Mucosa of descending colon (tissue), 3 donors: ENCODE measurements around the gene MAP2K1. TPM values are rescaled to one million over a fixed set of nuclear protein-coding genes. Genes with fewer than 3 reads are reported as not detected.
"Not testable (repeated sequence)": the region's sequence is repeated elsewhere in the genome, so short reads cannot be mapped to it uniquely, and the experiment has no call there.

Experiments used
- ATAC-seq: fragments of 200-7000 bp; cut with Tn5 transposase; one replicate; pipeline ENCODE4 v1.9.1; 2020; ENCODE audit warnings: mild to moderate bottlenecking, moderate library complexity
- DNase-seq, 3 donors: peaks; one replicate each; pipeline ENCODE4 v3.0.0-alpha.2; 2020
- H3K36me3 ChIP-seq: fragments of 200-600 bp; one replicate; pipeline ENCODE4 v1.8.0; 2021; ENCODE audit warnings: low read depth, mild to moderate bottlenecking
- H3K4me1 ChIP-seq: fragments of 200-600 bp; one replicate; pipeline ENCODE4 v1.8.0; 2021; ENCODE audit warnings: low read depth, mild to moderate bottlenecking
- H3K4me3 ChIP-seq: fragments of 200-600 bp; one replicate; pipeline ENCODE4 v1.8.0; 2021; ENCODE audit warnings: mild to moderate bottlenecking
- H3K9me3 ChIP-seq: fragments of 200-600 bp; one replicate; pipeline ENCODE4 v1.8.0; 2021; ENCODE audit warnings: mild to moderate bottlenecking
- intact Hi-C, 2 donors: fragments of 100-400 bp; cut with DNase I in 1 of 2; cut with micrococcal nuclease in 1 of 2; formaldehyde crosslinking; loops; one replicate each; pipeline versions ENCODE4 v1.11.0 to v1.11.1; 2022; cut with DNase I, micrococcal nuclease
- long read RNA-seq, 2 donors: library from polyadenylated mRNA; unstranded; transcript quantifications; one replicate each; pipeline ENCODE4 v2.0.0, GENCODE V29; 2019 to 2021
- total RNA-seq, 3 donors: library from RNA; stranded (reverse); fragmentation: NEBNext Ultra II Directional in 2 of 3; extraction: Animal tissue kit (Norgen Biotek cat#: 25700) in 2 of 3; gene quantifications; one replicate each; pipeline versions ENCODE4 v1.2.1 to v1.2.4, GENCODE V29; 2021 to 2023
- TF ChIP-seq, protein P1 (sequence below): fragments of 200-600 bp; IDR thresholded peaks from one replicate; pipeline ENCODE4 v1.8.0; 2022; ENCODE audit warnings: antibody characterized with exemption, mild to moderate bottlenecking
- donor health status: DM: no; HTN: no; CAD: no; lungs with moderate emphysema.
- donor health status: DM: no; HTN: no; CAD: no.
- donor health status: DM: no; HTN: yes; CAD: no.

MAP2K1 gene
- 10 to 100 TPM; 34.4 to 45.3 (median 44.0) TPM for total RNA-seq
- long read RNA-seq, donor 1, transcript MAP2K1-201 (11 exons, 3,410 nt), result major isoform, 38 of 48 reads
- long read RNA-seq, donor 1, partial matches to known transcripts, result 4 of 48 reads
- long read RNA-seq, donor 1, other reads (novel, unspliced or antisense), result 5 of 48 reads
- long read RNA-seq, donor 2, partial matches to known transcripts, result 1 of 2 reads
- long read RNA-seq, donor 2, other reads (novel, unspliced or antisense), result 0 of 2 reads

DNA sequence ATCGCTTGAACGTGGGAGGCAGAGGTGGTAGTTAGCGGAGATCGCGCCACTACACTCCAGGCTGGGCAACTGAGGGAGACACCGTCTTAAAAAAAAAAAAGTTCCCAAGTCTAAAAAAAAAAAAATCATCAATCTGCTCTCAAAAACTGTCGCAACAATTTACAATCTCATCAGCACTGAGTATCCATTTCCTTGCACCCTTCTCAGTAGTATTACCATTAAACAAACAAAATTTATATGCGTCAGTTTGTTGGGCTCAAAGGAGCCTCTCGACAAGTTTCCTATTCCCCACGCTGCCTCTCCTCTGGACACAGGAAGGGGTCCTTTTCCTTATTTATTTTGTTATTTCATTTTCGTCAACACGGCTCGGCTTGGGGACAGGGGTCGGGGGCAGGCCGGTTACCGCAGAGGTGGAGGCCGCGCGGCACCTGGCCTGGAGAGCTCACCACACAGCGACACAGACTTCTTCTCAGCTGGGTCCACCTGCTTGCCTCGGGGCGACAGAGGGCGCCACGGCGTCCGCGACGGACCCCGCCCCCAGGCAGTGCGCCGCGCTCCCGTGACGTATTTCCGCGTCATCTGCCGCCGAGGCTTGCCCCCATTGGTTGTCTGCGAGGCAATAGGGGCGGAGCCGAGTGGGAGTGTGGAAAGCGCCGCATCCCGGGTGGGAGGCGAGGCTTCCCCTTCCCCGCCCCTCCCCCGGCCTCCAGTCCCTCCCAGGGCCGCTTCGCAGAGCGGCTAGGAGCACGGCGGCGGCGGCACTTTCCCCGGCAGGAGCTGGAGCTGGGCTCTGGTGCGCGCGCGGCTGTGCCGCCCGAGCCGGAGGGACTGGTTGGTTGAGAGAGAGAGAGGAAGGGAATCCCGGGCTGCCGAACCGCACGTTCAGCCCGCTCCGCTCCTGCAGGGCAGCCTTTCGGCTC is at the start of gene MAP2K1:
TSS of gene MAP2K1 (plus strand) at position 709 of the 920 bp plus-strand sequence. CDS start 436 bp downstream, outside the sequence.
- no peaks in the 10 kb centered on the region for H3K36me3 ChIP-seq
- TF ChIP-seq, protein P1, sequence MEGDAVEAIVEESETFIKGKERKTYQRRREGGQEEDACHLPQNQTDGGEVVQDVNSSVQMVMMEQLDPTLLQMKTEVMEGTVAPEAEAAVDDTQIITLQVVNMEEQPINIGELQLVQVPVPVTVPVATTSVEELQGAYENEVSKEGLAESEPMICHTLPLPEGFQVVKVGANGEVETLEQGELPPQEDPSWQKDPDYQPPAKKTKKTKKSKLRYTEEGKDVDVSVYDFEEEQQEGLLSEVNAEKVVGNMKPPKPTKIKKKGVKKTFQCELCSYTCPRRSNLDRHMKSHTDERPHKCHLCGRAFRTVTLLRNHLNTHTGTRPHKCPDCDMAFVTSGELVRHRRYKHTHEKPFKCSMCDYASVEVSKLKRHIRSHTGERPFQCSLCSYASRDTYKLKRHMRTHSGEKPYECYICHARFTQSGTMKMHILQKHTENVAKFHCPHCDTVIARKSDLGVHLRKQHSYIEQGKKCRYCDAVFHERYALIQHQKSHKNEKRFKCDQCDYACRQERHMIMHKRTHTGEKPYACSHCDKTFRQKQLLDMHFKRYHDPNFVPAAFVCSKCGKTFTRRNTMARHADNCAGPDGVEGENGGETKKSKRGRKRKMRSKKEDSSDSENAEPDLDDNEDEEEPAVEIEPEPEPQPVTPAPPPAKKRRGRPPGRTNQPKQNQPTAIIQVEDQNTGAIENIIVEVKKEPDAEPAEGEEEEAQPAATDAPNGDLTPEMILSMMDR, result peak; percentile 76
- intact Hi-C loops, result loop anchor here in 1 of 2 donors (5.0 kb wide), 1 partner anchor 111 kb away; the partner anchor contains the start of gene SNAPC5
- ATAC-seq (peak; percentile 94), DNase-seq (peak; percentile 98 to 99 (median 99))
- H3K4me3 ChIP-seq, result peak within 1 kb of the TSS; percentile 86
- H3K4me1 ChIP-seq, result peaks cover 15% of the 10 kb centered on the region
- H3K9me3 ChIP-seq, result no peaks in the 10 kb centered on the region

DNA sequence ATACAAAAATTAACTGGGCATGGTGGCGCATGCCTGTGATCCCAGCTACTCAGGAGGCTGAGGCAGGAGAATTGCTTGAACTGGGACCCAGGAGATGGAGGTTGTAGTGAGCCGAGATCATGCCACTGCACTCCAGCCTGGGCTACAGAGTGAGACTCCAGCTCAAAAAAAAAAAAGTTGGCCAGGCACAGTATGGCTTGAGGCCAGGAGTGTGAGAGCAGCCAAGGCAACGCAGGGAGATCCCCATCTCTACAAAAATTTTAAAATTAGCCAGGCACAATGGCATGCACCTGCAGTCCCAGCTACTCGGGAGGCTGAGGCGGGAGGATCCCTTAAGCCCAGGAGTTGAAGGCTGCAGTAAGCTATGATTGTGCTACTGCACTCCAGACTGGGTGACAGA is 38.2 kb upstream of the MAP2K1 start:
- H3K4me3 ChIP-seq, DNase-seq, H3K9me3 ChIP-seq, ATAC-seq, H3K36me3 ChIP-seq, intact Hi-C loops, H3K4me1 ChIP-seq: not testable (repeated sequence)

DNA sequence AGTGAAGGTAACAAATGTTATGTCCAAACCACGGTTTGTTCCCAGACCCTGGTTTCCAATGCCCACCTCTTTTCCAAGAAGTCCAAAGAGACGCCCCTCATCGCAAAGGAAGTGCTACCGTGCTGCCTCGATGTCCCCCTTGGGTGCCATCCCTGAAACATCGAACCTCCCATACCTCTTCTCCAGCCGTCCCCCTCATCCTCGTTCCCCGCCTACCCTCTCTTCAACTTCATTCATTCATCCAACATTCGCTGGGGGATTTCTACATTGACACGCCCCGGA is 30.7 kb upstream of the MAP2K1 start:
- H3K4me3 ChIP-seq, result peak overlapping the region; percentile 20
- H3K4me1 ChIP-seq, result no peaks in the 10 kb centered on the region
- H3K9me3 ChIP-seq, result no peaks in the 10 kb centered on the region
- intact Hi-C loops, result no loop called here
- no peak for ATAC-seq
- TF ChIP-seq, protein P1, result no peak
- H3K36me3 ChIP-seq, result no peaks in the 10 kb centered on the region
- DNase-seq, result no peak

DNA sequence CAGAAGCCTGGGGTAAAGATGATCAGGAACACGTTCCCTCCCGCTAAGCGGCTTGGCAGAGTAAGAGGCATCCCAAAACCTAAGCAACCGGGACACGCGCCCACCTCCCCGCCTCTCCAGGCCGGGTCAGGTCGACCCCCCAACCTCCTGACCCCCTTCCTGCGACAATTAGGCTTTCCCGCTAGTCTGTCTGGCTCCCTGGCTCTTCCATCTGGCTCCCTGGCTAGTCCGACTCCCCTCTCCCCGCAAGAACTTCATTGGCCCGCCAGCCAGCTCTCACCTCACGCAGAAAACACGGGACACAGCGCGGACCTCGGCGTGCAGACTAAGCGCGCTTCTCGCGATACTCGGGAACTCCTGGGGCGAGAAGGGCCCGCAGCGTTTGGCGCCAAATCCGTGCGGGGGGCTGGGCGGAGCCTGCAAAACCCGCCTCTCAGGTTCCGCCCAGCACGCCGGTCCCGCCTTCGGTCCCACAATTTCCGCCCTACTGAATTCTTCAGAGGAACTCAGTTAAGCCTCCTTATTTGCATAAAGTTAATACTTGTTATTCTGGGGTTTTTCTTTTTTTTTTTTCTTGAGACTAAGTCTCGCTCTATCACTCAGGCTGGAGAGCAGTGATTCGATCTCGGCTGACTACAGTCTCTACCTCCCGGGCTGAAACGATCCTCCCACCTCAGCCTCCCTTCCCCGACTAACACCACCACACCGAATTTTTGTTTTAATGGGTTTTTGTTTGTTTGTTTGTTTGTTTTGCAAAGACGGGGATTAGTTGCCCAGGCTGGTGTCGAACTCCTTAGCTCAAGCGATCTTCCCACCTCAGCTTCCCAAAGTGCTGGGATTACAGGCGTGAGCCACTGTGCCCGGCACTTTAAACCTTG is 30.1 kb upstream of the MAP2K1 start, which contains the start of gene TIPIN:
TSS of gene TIPIN (minus strand) at position 327 of the 878 bp plus-strand sequence. CDS start 3,738 bp downstream, outside the sequence.
- Histone ChIP-seq H3K4me3 (peak within 1 kb of the TSS; percentile 20), H3K4me1 (no peaks in the 10 kb centered on the region), H3K9me3 (no peaks in the 10 kb centered on the region), H3K36me3 (no peaks in the 10 kb centered on the region)
- TF ChIP-seq, protein P1, result no peak
- peak; percentile 97 for ATAC-seq
- peak; percentile 98 for DNase-seq
- intact Hi-C loops, result no loop called here

DNA sequence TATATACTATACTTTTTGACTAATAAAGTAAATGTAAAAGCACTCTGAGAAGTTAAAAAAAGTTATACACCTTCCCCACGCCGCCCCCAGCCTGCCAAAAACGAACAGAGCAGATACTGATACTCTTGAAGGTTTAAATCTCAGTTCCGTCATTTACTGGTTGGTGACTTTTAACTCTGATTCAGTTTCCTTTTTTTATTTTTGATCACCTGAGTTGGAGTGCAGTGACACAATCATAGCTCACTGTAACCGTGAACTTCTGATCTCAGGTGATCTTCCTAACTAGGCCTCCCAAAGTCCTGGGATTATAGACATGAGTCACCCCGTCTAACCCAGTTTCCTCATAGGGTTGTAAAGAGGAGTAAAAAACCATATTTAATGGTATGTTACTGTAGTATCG is 27.0 kb upstream of the MAP2K1 start:
- TF ChIP-seq, protein P1, result no peak
- ATAC-seq (peak; percentile 85), DNase-seq (peak in 1 of 3 donors; percentile 23)
- Histone ChIP-seq H3K36me3 (no peaks in the 10 kb centered on the region), H3K4me3 (no peak overlapping the region), H3K9me3 (no peaks in the 10 kb centered on the region), H3K4me1 (no peaks in the 10 kb centered on the region)
- intact Hi-C loops, result no loop called here

DNA sequence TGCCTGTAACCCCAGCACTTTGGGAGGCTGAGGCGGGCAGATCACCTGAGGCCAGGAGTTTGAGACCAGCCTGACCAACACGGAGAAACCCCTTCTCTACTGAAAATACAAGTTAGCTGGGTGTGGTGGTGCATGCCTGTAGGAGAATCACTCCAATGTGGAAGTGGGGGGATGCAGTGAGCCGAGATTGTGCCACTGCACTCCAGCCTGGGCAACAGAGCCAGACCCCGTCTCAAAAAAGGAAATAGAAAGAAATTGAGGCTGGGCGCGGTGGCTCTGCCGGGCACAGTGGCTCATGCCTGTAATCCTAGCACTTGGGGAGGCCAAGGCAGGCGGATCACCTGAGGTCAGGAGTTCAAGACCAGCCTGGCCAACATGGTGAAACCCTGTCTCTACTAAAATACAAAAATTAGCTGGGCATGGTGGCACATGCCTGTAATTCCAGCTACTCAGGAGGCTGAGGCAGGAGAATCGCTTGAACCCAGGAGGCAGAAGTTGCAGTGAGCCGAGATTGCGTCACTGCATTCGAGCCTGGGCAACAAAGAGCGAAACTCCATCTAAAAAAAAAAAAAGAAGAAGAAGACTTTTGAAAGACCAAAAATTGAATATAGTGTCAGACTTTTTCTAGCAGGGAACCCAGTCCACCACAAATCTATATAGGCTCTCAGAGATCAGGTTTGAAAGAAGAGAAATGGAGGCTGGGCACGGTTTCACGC is 24.8 kb upstream of the MAP2K1 start:
- intact Hi-C loops, H3K4me1 ChIP-seq, ATAC-seq, H3K4me3 ChIP-seq, DNase-seq, H3K9me3 ChIP-seq, H3K36me3 ChIP-seq: not testable (repeated sequence)
